ENCODE results near the gene OTOS. TPM values are rescaled to one million over a fixed set of nuclear protein-coding genes. Genes with fewer than 3 reads are reported as not detected.

OTOS gene
- total and polyA plus RNA-seq, 2 experiments from 2014 or later, result not detected

- 30 to 34% methylated on average over 5 of the region's 5 CpGs for WGBS, 2 experiments (ENCODE audit: low coverage in 1 of 2, low lambda C conversion rate in 2 of 2, missing lambda C conversion rate in 2 of 2)
- Histone ChIP-seq H3K79me2 (ENCODE audit: insufficient read depth) (no peaks in the 10 kb centered on the region), H3K4me2 (ENCODE audit: unreplicated experiment) (no peak overlapping the region), H3K27me3 (replicated peaks; ENCODE audit: insufficient read depth) (no peaks in the 10 kb centered on the region; the same call in 1 of the 2 replicates), H4K20me1 (ENCODE audit: insufficient read depth) (no peaks in the 10 kb centered on the region), H3K27ac (no peak overlapping the region), H3K36me3 (ENCODE audit: low read depth) (no peaks in the 10 kb centered on the region), H3K9me3 (ENCODE audit: low read depth) (no peaks in the 10 kb centered on the region), H3K9ac (no peak overlapping the region), H3K9me2 (ENCODE audit: insufficient read depth) (no peaks in the 10 kb centered on the region), H3K4me1 (ENCODE audit: insufficient read depth) (no peaks in the 10 kb centered on the region), H2AFZ (no peak overlapping the region), H3K4me3 (no peak overlapping the region), H3F3A (ENCODE audit: insufficient read depth) (no peaks in the 10 kb centered on the region)
- in situ Hi-C loops (cut with MboI), result no loop called here
- DNase-seq, result no peak
- no peak for TF ChIP-seq EZH2 (IDR thresholded peaks at IDR 0.05; ENCODE audit: insufficient read depth, poor library complexity, severe bottlenecking)
- TF ChIP-seq EZH2phosphoT487 (IDR thresholded peaks at IDR 0.05; ENCODE audit: insufficient read depth, low read depth), result no peak
Observed at GRCh38 chr2:240162032-240162431, 21.6 kb upstream of the OTOS start.

GRCh38 chr2:240161087-240161750 lies 20.8 kb upstream of the OTOS start:
- H3K79me2 ChIP-seq (ENCODE audit: insufficient read depth), result no peaks in the 10 kb centered on the region
- in situ Hi-C loops (cut with MboI), result no loop called here
- no peak for TF ChIP-seq EZH2phosphoT487 (IDR thresholded peaks at IDR 0.05; ENCODE audit: insufficient read depth, low read depth)
- no peak for TF ChIP-seq EZH2 (IDR thresholded peaks at IDR 0.05; ENCODE audit: insufficient read depth, poor library complexity, severe bottlenecking)

GRCh38 chr2:240160291-240161086 lies 20.0 kb upstream of the OTOS start:
- peaks cover 3% of the 10 kb centered on the region; the same call in 1 of the 2 replicates for H3K27me3 ChIP-seq (replicated peaks; ENCODE audit: insufficient read depth)
- in situ Hi-C loops (cut with MboI), result no loop called here
- TF ChIP-seq EZH2phosphoT487 (IDR thresholded peaks at IDR 0.05; ENCODE audit: insufficient read depth, low read depth), result no peak
- TF ChIP-seq EZH2 (IDR thresholded peaks at IDR 0.05; ENCODE audit: insufficient read depth, poor library complexity, severe bottlenecking), result no peak
- no peaks in the 10 kb centered on the region for H3K79me2 ChIP-seq (ENCODE audit: insufficient read depth)
- no peaks in the 10 kb centered on the region for H3K36me3 ChIP-seq (ENCODE audit: low read depth)
- no peak overlapping the region for H3K4me2 ChIP-seq (ENCODE audit: unreplicated experiment)
- H3K9me3 ChIP-seq (ENCODE audit: low read depth), result no peaks in the 10 kb centered on the region
- H3F3A ChIP-seq (ENCODE audit: insufficient read depth), result no peaks in the 10 kb centered on the region
- WGBS, 2 experiments (ENCODE audit: low coverage in 1 of 2, low lambda C conversion rate in 2 of 2, missing lambda C conversion rate in 2 of 2), result 62% methylated on average over 18 of the region's 18 CpGs
- no peaks in the 10 kb centered on the region for H4K20me1 ChIP-seq (ENCODE audit: insufficient read depth)
- no peak for DNase-seq
- no peak overlapping the region for H2AFZ ChIP-seq
- H3K27ac ChIP-seq, result no peak overlapping the region
- no peak overlapping the region for H3K4me3 ChIP-seq
- no peak overlapping the region for H3K9ac ChIP-seq
- no peaks in the 10 kb centered on the region for H3K9me2 ChIP-seq (ENCODE audit: insufficient read depth)
- no peaks in the 10 kb centered on the region for H3K4me1 ChIP-seq (ENCODE audit: insufficient read depth)

More at GRCh38 chr2:240161087-240161750, 20.8 kb upstream of the OTOS start:
- Histone ChIP-seq H4K20me1 (ENCODE audit: insufficient read depth) (no peaks in the 10 kb centered on the region), H3K9ac (no peak overlapping the region), H3K4me1 (ENCODE audit: insufficient read depth) (no peaks in the 10 kb centered on the region), H3K36me3 (ENCODE audit: low read depth) (no peaks in the 10 kb centered on the region), H3K9me2 (ENCODE audit: insufficient read depth) (no peaks in the 10 kb centered on the region), H2AFZ (no peak overlapping the region), H3K4me2 (ENCODE audit: unreplicated experiment) (no peak overlapping the region), H3F3A (ENCODE audit: insufficient read depth) (no peaks in the 10 kb centered on the region), H3K9me3 (ENCODE audit: low read depth) (no peaks in the 10 kb centered on the region), H3K27me3 (replicated peaks; ENCODE audit: insufficient read depth) (0 out of 2 replicates have a peak, but pooled peaks cover 3% of the 10 kb centered on the region), H3K4me3 (no peak overlapping the region), H3K27ac (no peak overlapping the region)
- WGBS, 2 experiments (ENCODE audit: low coverage in 1 of 2, low lambda C conversion rate in 2 of 2, missing lambda C conversion rate in 2 of 2), result 67 to 71% methylated on average over 20 to 21 of the region's 21 CpGs
- DNase-seq, result no peak

GRCh38 chr2:240159251-240159839 lies 18.9 kb upstream of the OTOS start:
- Histone ChIP-seq H3K4me2 (ENCODE audit: unreplicated experiment) (no peak overlapping the region), H3F3A (ENCODE audit: insufficient read depth) (no peaks in the 10 kb centered on the region), H3K36me3 (ENCODE audit: low read depth) (no peaks in the 10 kb centered on the region), H3K9me3 (ENCODE audit: low read depth) (no peaks in the 10 kb centered on the region), H3K4me1 (ENCODE audit: insufficient read depth) (no peaks in the 10 kb centered on the region), H3K9me2 (ENCODE audit: insufficient read depth) (no peaks in the 10 kb centered on the region), H4K20me1 (ENCODE audit: insufficient read depth) (no peaks in the 10 kb centered on the region), H3K9ac (no peak overlapping the region), H2AFZ (no peak overlapping the region), H3K79me2 (ENCODE audit: insufficient read depth) (no peaks in the 10 kb centered on the region), H3K4me3 (no peak overlapping the region), H3K27ac (no peak overlapping the region), H3K27me3 (replicated peaks; ENCODE audit: insufficient read depth) (peaks cover 4% of the 10 kb centered on the region)
- TF ChIP-seq EZH2phosphoT487 (IDR thresholded peaks at IDR 0.05; ENCODE audit: insufficient read depth, low read depth) (no peak), EZH2 (IDR thresholded peaks at IDR 0.05; ENCODE audit: insufficient read depth, poor library complexity, severe bottlenecking) (no peak)
- in situ Hi-C loops (cut with MboI), result no loop called here
- no peak for DNase-seq
- 55 to 62% methylated on average over 17 to 20 of the region's 21 CpGs for WGBS, 2 experiments (ENCODE audit: low coverage in 1 of 2, low lambda C conversion rate in 2 of 2, missing lambda C conversion rate in 2 of 2)
